OCI-LY7 (cell line): ENCODE data around the gene UBE2N. TPM values are rescaled to one million over a fixed set of nuclear protein-coding genes. Genes with fewer than 3 reads are reported as not detected.

ENCODE experiments used
- BruUV-seq: library from RNA; stranded (reverse); fragments of 400-500 nt; replicated peaks from 2 replicates; lab custom pipeline; 2021; lab: Mats Ljungman, UMichigan
- CTCF ChIA-PET: fragments of 300-600 bp; sonication (Branson Sonifier 250); formaldehyde crosslinking; loops from one replicate; lab custom pipeline; 2022; ENCODE audit warnings: antibody characterized with exemption; ENCODE audit not compliant: unreplicated experiment; lab: Charles Lee
- POLR2A ChIA-PET: fragments of 300-600 bp; sonication (Branson Sonifier 250); formaldehyde crosslinking; loops from one replicate; lab custom pipeline; 2022; ENCODE audit warnings: antibody characterized with exemption; lab: Charles Lee
- DNase-seq: peaks from one replicate; pipeline ENCODE4 v3.0.0-alpha.2; 2015; ENCODE audit warnings: low spot score
- H2AFZ ChIP-seq: fragments of 200-600 bp; sonication (generic), shearing (Covaris generic); 2 replicates; pipeline ENCODE4 v1.6.1; 2014; ENCODE audit warnings: mild to moderate bottlenecking, antibody characterized with exemption, low read length, moderate library complexity
- H3K27ac ChIP-seq: fragments of 200-600 bp; sonication (generic); 2 replicates; pipeline ENCODE4 v1.5.1; 2014; ENCODE audit warnings: mixed run types, low read depth, mild to moderate bottlenecking, moderate library complexity, low read length, inconsistent platforms; ENCODE audit not compliant: poor library complexity, severe bottlenecking
- H3K36me3 ChIP-seq: fragments of 200-600 bp; sonication (generic); 2 replicates; pipeline ENCODE4 v1.6.1; 2014; ENCODE audit warnings: mild to moderate bottlenecking, antibody characterized with exemption, low read length, moderate library complexity, mixed read lengths; ENCODE audit not compliant: insufficient read depth
- H3K4me1 ChIP-seq: fragments of 200-600 bp; sonication (generic); 2 replicates; pipeline ENCODE4 v1.5.1; 2014; ENCODE audit warnings: mild to moderate bottlenecking, low read length; ENCODE audit not compliant: insufficient read depth, poor library complexity, severe bottlenecking
- H3K4me2 ChIP-seq: fragments of 200-600 bp; sonication (generic); 2 replicates; pipeline ENCODE4 v1.6.1; 2014; ENCODE audit warnings: mild to moderate bottlenecking, low read length
- H3K4me3 ChIP-seq: fragments of 200-600 bp; sonication (generic); 2 replicates; pipeline ENCODE4 v1.5.1; 2014; ENCODE audit warnings: mild to moderate bottlenecking, low read depth, low read length; ENCODE audit not compliant: poor library complexity, severe bottlenecking
- H3K79me2 ChIP-seq: fragments of 200-600 bp; sonication (generic); 2 replicates; pipeline ENCODE4 v1.6.1; 2016; ENCODE audit warnings: low read depth, mild to moderate bottlenecking, low read length, moderate library complexity, mixed read lengths; ENCODE audit not compliant: insufficient read depth
- H3K9me2 ChIP-seq: fragments of 200-600 bp; sonication (generic); 2 replicates; pipeline ENCODE4 v1.6.1; 2016; ENCODE audit warnings: mild to moderate bottlenecking, low read length, mixed read lengths; ENCODE audit not compliant: insufficient read depth
- H3K9me3 ChIP-seq: fragments of 200-600 bp; sonication (generic); 2 replicates; pipeline ENCODE4 v1.6.1; 2014; ENCODE audit warnings: mild to moderate bottlenecking, mixed run types, low read length, mixed read lengths
- H4K20me1 ChIP-seq: fragments of 200-600 bp; sonication (generic); 2 replicates; pipeline ENCODE4 v1.6.1; 2014; ENCODE audit warnings: mild to moderate bottlenecking, antibody characterized with exemption, low read length, moderate library complexity, mixed read lengths; ENCODE audit not compliant: insufficient read depth
- EZH2phosphoT487 ChIP-seq: fragments of 200-600 bp; sonication (generic); IDR thresholded peaks from 2 replicates; pipeline ENCODE4 v1.6.1; 2018; ENCODE audit warnings: low read depth, borderline replicate concordance, mild to moderate bottlenecking, mixed run types, antibody characterized with exemption, low read length, moderate library complexity, mixed read lengths
- intact Hi-C: fragments of 100-400 bp; cut with micrococcal nuclease; formaldehyde crosslinking; loops from one replicate; pipeline ENCODE4 v1.10.0; 2022; ENCODE audit not compliant: unreplicated experiment
- total RNA-seq, 2 experiments: library from RNA; depleted of rRNA in 1 of 2; stranded (reverse); fragments of >200 nt in 1 of 2; shearing (Covaris generic) in 1 of 2; gene quantifications; 2 replicates each; pipeline ENCODE4 v1.2.3, GENCODE V29; 2014 to 2022
- TF ChIP-seq, protein P1 (sequence below): fragments of 200-600 bp; sonication (generic); conservative IDR thresholded peaks from 2 replicates; pipeline ENCODE4 v1.5.1; 2014; ENCODE audit warnings: mild to moderate bottlenecking, antibody characterized with exemption, low read length, moderate library complexity, mixed read lengths

Gene UBE2N
- total RNA-seq, 2 experiments from 2014 or later = 153 to 214 TPM

DNA sequence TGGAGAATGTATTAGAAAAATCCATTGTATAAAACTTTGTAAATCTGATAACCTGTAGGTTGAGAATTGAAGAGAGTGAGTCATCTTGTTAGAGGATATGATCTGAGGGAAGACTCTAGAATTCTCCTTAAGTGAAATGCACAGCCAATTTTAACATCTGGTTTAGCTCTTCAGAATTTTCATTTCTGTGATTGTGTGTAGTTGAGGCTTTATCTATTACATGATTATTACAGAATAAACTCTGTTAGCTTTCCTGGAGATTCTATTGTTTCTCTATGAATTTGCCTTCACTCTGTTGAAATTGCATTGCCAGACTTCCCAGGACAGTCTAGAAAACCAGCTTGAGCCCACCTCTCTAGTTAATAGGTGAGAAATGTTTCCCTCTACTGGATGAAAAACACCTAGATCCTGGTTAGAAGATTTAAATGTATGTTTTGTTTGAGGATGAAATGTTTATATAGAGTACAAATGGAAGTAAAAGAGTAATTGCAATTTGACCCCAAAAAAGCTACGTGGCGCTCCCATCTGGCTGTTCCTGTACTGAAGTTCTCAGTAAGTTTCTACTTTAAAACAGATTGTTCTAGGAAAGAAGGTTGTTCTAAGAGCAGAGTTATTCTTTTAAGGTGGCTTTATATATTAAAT is 61.1 kb downstream of the UBE2N start:
- Histone ChIP-seq H3K4me2 (peak overlapping the region; percentile 78), H2AFZ (no peak overlapping the region), H3K9me3 (no peaks in the 10 kb centered on the region), H3K36me3 (peaks cover 17% of the 10 kb centered on the region; the same call in 1 of the 2 replicates), H3K9me2 (no peaks in the 10 kb centered on the region), H3K79me2 (peaks cover 59% of the 10 kb centered on the region), H4K20me1 (peaks cover 27% of the 10 kb centered on the region), H3K4me3 (peak overlapping the region; percentile 75), H3K27ac (no peak overlapping the region), H3K4me1 (peaks cover 23% of the 10 kb centered on the region)
- BruUV-seq = no TSS peak
- DNase-seq = peak; percentile 53
- TF ChIP-seq, protein P1, sequence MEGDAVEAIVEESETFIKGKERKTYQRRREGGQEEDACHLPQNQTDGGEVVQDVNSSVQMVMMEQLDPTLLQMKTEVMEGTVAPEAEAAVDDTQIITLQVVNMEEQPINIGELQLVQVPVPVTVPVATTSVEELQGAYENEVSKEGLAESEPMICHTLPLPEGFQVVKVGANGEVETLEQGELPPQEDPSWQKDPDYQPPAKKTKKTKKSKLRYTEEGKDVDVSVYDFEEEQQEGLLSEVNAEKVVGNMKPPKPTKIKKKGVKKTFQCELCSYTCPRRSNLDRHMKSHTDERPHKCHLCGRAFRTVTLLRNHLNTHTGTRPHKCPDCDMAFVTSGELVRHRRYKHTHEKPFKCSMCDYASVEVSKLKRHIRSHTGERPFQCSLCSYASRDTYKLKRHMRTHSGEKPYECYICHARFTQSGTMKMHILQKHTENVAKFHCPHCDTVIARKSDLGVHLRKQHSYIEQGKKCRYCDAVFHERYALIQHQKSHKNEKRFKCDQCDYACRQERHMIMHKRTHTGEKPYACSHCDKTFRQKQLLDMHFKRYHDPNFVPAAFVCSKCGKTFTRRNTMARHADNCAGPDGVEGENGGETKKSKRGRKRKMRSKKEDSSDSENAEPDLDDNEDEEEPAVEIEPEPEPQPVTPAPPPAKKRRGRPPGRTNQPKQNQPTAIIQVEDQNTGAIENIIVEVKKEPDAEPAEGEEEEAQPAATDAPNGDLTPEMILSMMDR = peak; percentile 82
- TF ChIP-seq EZH2phosphoT487 = no peak
- CTCF ChIA-PET = interaction anchor here (1.6 kb wide), 1 partner anchor 10 kb away, joined by 6 read pairs; no protein-coding TSS in a partner anchor
- POLR2A ChIA-PET = interaction anchor here (1.1 to 3.2 kb wide), 6 partner anchors 11 to 393 kb away, joined by 3 to 24 read pairs (median 8); no protein-coding TSS in a partner anchor
- intact Hi-C loops = loop anchor here (1.0 kb wide), 3 partner anchors 214 to 393 kb away; no protein-coding TSS in a partner anchor

DNA sequence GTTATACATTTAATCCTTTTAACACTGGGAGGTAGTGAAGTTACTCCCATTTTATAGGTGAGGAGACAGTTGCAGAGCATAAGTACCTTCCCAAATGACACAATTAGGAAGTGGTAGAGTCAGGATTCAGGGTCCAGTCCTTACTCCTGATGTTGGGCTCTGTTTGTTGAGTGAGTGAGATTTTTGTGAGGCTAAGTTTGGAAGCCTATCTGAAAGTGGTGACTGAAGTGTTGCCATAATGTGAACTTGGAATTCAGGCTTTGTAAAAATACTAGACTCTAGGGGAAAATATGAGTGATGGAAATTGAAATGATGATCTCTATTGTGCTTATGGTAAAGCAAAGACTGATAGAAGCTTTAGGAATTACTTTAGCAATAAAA is 61.8 kb downstream of the UBE2N start:
- H3K4me3 ChIP-seq = peak overlapping the region; percentile 75
- no peaks in the 10 kb centered on the region for H3K9me3 ChIP-seq
- no peak overlapping the region for H2AFZ ChIP-seq
- peaks cover 27% of the 10 kb centered on the region for H4K20me1 ChIP-seq
- ChIA-PET CTCF (interaction anchor here (1.6 kb wide), 1 partner anchor 10 kb away, joined by 6 read pairs; no protein-coding TSS in a partner anchor), POLR2A (interaction anchor here (1.1 to 3.2 kb wide), 5 partner anchors 17 to 392 kb away, joined by 3 to 24 read pairs (median 5); no protein-coding TSS in a partner anchor)
- no peak overlapping the region for H3K27ac ChIP-seq
- H3K4me2 ChIP-seq = peak overlapping the region; percentile 78
- H3K79me2 ChIP-seq = peaks cover 53% of the 10 kb centered on the region
- no peak for DNase-seq
- peaks cover 23% of the 10 kb centered on the region for H3K4me1 ChIP-seq
- intact Hi-C loops = loop anchor here (1.0 to 5.0 kb wide), 5 partner anchors 133 to 451 kb away; partner anchors contain the start of gene EEA1
- no TSS peak for BruUV-seq
- H3K9me2 ChIP-seq = no peaks in the 10 kb centered on the region
- TF ChIP-seq, protein P1 = no peak
- TF ChIP-seq EZH2phosphoT487 = no peak
- peaks cover 11% of the 10 kb centered on the region; the same call in 1 of the 2 replicates for H3K36me3 ChIP-seq
